HepG2 (cell line): ENCODE measurements around the gene ATL2. TPM values are rescaled to one million over a fixed set of nuclear protein-coding genes. Genes with fewer than 3 reads are reported as not detected.

Experiments used
- CEBPZ ChIP-seq: IDR thresholded peaks from 2 replicates; pipeline ENCODE4 v1.6.1; 2012; ENCODE audit warnings: low read length, improper control_type of control experiment
- FOXA3 ChIP-seq: IDR thresholded peaks from 2 replicates; pipeline ENCODE4 v1.6.1; 2016; ENCODE audit warnings: missing genetic modification reagents, missing compliant biosample characterization
- FOXK2 ChIP-seq: fragments of 450-650 bp; IDR thresholded peaks from 2 replicates; pipeline ENCODE4 v1.6.1; 2016
- GZF1 ChIP-seq: sonication (generic); formaldehyde crosslinking; IDR thresholded peaks from 2 replicates; pipeline ENCODE4 v1.5.1; 2020; ENCODE audit warnings: mild to moderate bottlenecking, missing genetic modification reagents
- HMGXB3 ChIP-seq: sonication (generic); formaldehyde crosslinking; IDR thresholded peaks from 2 replicates; pipeline ENCODE4 v1.4.0; 2020; ENCODE audit warnings: missing genetic modification reagents, borderline replicate concordance
- NFE2L1 ChIP-seq: sonication (generic); formaldehyde crosslinking; IDR thresholded peaks from 2 replicates; pipeline ENCODE4 v1.4.0; 2020; ENCODE audit warnings: missing genetic modification reagents, mild to moderate bottlenecking, borderline replicate concordance
- PCBP2 ChIP-seq: fragments of 200-400 bp; formaldehyde crosslinking; optimal IDR thresholded peaks from 2 replicates; pipeline ENCODE3; 2018; ENCODE audit warnings: low read length, low read depth; ENCODE audit not compliant: poor library complexity, severe bottlenecking
- RBM22 ChIP-seq: fragments of 200-400 bp; formaldehyde crosslinking; optimal IDR thresholded peaks from 2 replicates; pipeline ENCODE3; 2017; ENCODE audit warnings: mild to moderate bottlenecking, low read length, moderate library complexity
- RFXANK ChIP-seq: IDR thresholded peaks from 2 replicates; pipeline ENCODE4 v1.6.1; 2016
- SMC3 ChIP-seq: IDR thresholded peaks from 2 replicates; pipeline ENCODE4 v1.6.1; 2011; ENCODE audit warnings: low read length, improper control_type of control experiment
- SRY ChIP-seq: sonication (generic); formaldehyde crosslinking; IDR thresholded peaks from 2 replicates; pipeline ENCODE4 v1.8.0; 2022; ENCODE audit warnings: mild to moderate bottlenecking, missing genetic modification reagents
- TMF1 ChIP-seq: sonication (generic); formaldehyde crosslinking; IDR thresholded peaks from 2 replicates; pipeline ENCODE4 v1.8.1; 2022; ENCODE audit warnings: low read depth, missing genetic modification reagents
- ZNF160 ChIP-seq: sonication (generic); formaldehyde crosslinking; IDR thresholded peaks from 2 replicates; pipeline ENCODE4 v1.8.0; 2022; ENCODE audit warnings: mild to moderate bottlenecking, inconsistent platforms, missing genetic modification reagents
- ZNF207 ChIP-seq: fragments of 450-650 bp; IDR thresholded peaks from 2 replicates; pipeline ENCODE4 v1.6.1; 2016; ENCODE audit warnings: antibody characterized with exemption, borderline replicate concordance
- ZNF256 ChIP-seq: sonication (generic); formaldehyde crosslinking; conservative IDR thresholded peaks from 2 replicates; pipeline ENCODE4 v1.4.0; 2020; ENCODE audit warnings: missing genetic modification reagents
- ZNF446 ChIP-seq: sonication (generic); formaldehyde crosslinking; IDR thresholded peaks from 2 replicates; pipeline ENCODE4 v1.5.0; 2020; ENCODE audit warnings: mild to moderate bottlenecking, missing genetic modification reagents
- ZNF850 ChIP-seq: sonication (generic); formaldehyde crosslinking; conservative IDR thresholded peaks from 2 replicates; pipeline ENCODE4 v1.9.0; 2021; ENCODE audit warnings: mild to moderate bottlenecking, missing genetic modification reagents
- ZSCAN30 ChIP-seq: sonication (generic); formaldehyde crosslinking; IDR thresholded peaks from 2 replicates; pipeline ENCODE4 v1.5.0; 2020; ENCODE audit warnings: mild to moderate bottlenecking, missing genetic modification reagents
- polyA plus RNA-seq, 8 experiments: library from polyadenylated mRNA; depleted of rRNA in 3 of 8; stranded (reverse) in 7 of 8; unstranded in 1 of 8; fragments of >200 nt; fragmentation: Illumina TruSeq in 4 of 8; extraction: Trizol in 4 of 8; gene quantifications; 2 replicates each; pipeline versions ENCODE4 v1.2.1 to v1.2.3, GENCODE V29; 2011 to 2016; ENCODE audit warnings: low read depth in 4 of 8, missing spikeins in 1 of 8, mixed read lengths in 1 of 8; ENCODE audit not compliant: insufficient read depth in 1 of 8
- total RNA-seq, 5 experiments: library from RNA; depleted of rRNA; stranded (reverse); fragments of >200 nt; fragmentation: Illumina TruSeq; extraction: Trizol; gene quantifications; 2 replicates each; pipeline ENCODE4 v1.2.3, GENCODE V29; 2016; ENCODE audit warnings: low read depth in 1 of 5
- TF ChIP-seq, protein P1 (sequence below): sonication (generic); formaldehyde crosslinking; IDR thresholded peaks from 2 replicates; pipeline ENCODE4 v1.5.0; 2020; ENCODE audit warnings: missing genetic modification reagents
- TF ChIP-seq, protein P2 (sequence below): sonication (generic); formaldehyde crosslinking; IDR thresholded peaks from 2 replicates; pipeline ENCODE4 v1.8.0; 2022; ENCODE audit warnings: mild to moderate bottlenecking, missing genetic modification reagents
- TF ChIP-seq, protein P3 (sequence below): sonication (generic); formaldehyde crosslinking; IDR thresholded peaks from 2 replicates; pipeline ENCODE4 v1.4.0; 2020; ENCODE audit warnings: missing genetic modification reagents; ENCODE audit errors: not compliant biosample characterization

The ATL2 gene
- total and polyA plus RNA-seq, 2 of the 13 experiments (the other 11 are each of a cell fraction or from before 2014, with no cell fraction given): 56.5 to 119 TPM

DNA sequence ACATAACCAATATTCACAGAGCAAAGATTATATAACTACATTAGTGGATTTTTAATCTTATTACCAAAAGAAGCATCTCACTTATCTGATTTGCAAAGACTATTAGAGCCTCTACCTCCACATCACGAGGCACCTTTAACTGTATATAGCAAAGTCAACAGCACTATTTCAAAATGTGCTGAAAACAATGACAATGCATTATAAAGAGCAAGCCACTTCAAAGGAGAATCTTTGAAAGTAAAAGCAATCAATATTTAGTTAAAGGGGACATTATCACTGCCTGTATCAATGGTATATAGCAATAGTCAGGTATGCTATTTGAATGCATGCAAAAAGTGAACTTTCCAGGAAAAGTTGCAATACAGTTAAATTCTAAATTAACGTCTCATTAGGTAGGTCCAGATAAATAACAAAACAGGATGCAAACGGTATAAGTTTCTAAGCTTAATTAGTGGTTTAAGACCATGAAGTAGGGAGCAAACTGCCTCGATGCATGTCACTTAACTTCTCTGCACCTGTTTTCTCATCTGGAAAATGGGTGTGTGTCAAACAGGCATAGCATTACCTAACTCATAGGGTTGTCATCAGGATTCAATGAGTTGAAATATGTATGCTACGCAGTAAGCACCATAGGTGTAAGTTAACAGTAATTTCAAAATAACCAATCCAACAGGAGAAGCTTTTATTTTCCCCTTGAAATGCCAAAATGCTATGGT lies 31.6 kb downstream of the ATL2 start (continued):
- TF ChIP-seq CEBPZ (no peak), HMGXB3 (CRISPR knock-in tag) (no peak), ZSCAN30 (CRISPR knock-in tag) (no peak), ZNF160 (CRISPR knock-in tag) (no peak), PCBP2 (no peak), RBM22 (peak; percentile 25), TMF1 (CRISPR knock-in tag) (no peak), ZNF207 (no peak), NFE2L1 (CRISPR knock-in tag) (no peak), ZNF446 (no peak), SMC3 (no peak), FOXK2 (no peak), FOXA3 (CRISPR knock-in tag) (peak; percentile 53), RFXANK (no peak), SRY (CRISPR knock-in tag) (no peak), ZNF256 (no peak), GZF1 (CRISPR knock-in tag) (no peak), ZNF850 (no peak)
- TF ChIP-seq, protein P1, sequence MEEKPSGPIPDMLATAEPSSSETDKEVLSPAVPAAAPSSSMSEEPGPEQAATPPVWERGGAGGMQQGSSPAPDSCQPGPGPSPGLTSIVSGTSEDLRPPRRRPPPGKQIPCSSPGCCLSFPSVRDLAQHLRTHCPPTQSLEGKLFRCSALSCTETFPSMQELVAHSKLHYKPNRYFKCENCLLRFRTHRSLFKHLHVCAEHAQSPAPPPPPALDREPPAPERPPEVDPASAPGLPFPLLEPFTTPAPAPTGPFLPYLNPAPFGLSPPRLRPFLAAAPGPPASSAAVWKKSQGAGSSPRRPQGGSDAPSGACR: no peak
- TF ChIP-seq, protein P2, sequence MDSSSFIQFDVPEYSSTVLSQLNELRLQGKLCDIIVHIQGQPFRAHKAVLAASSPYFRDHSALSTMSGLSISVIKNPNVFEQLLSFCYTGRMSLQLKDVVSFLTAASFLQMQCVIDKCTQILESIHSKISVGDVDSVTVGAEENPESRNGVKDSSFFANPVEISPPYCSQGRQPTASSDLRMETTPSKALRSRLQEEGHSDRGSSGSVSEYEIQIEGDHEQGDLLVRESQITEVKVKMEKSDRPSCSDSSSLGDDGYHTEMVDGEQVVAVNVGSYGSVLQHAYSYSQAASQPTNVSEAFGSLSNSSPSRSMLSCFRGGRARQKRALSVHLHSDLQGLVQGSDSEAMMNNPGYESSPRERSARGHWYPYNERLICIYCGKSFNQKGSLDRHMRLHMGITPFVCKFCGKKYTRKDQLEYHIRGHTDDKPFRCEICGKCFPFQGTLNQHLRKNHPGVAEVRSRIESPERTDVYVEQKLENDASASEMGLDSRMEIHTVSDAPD (CRISPR knock-in tag): no peak
- TF ChIP-seq, protein P3, sequence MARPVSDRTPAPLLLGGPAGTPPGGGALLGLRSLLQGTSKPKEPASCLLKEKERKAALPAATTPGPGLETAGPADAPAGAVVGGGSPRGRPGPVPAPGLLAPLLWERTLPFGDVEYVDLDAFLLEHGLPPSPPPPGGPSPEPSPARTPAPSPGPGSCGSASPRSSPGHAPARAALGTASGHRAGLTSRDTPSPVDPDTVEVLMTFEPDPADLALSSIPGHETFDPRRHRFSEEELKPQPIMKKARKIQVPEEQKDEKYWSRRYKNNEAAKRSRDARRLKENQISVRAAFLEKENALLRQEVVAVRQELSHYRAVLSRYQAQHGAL: no peak
